Type B pancreatic cell (in vitro differentiated cells): ENCODE results near the gene CPEB3. TPM values are rescaled to one million over a fixed set of nuclear protein-coding genes. Genes with fewer than 3 reads are reported as not detected.

Source experiments
- DNase-seq: peaks from one replicate; pipeline ENCODE4 v3.0.0; 2021; ENCODE audit warnings: mixed read lengths; ENCODE audit not compliant: unreplicated experiment; ENCODE audit errors: extremely low spot score
- H3K27ac Mint-ChIP-seq: 2 replicates; pipeline ENCODE4 v1.8.0; 2021; ENCODE audit warnings: mild to moderate bottlenecking, mixed read lengths
- H3K27me3 Mint-ChIP-seq: 2 replicates; pipeline ENCODE4 v1.8.0; 2021; ENCODE audit warnings: mixed read lengths
- H3K36me3 Mint-ChIP-seq: 2 replicates; pipeline ENCODE4 v1.8.0; 2021; ENCODE audit warnings: mixed read lengths
- H3K4me1 Mint-ChIP-seq: one replicate; pipeline ENCODE4 v1.8.0; 2021; ENCODE audit warnings: mixed read lengths; ENCODE audit not compliant: unreplicated experiment
- H3K4me3 Mint-ChIP-seq: 2 replicates; pipeline ENCODE4 v1.8.0; 2021; ENCODE audit warnings: mild to moderate bottlenecking, mixed read lengths
- H3K9me3 Mint-ChIP-seq: 2 replicates; pipeline ENCODE4 v1.8.0; 2021; ENCODE audit warnings: mixed read lengths
- CTCF ChIP-seq: fragments of 200-600 bp; sonication (generic); conservative IDR thresholded peaks from 2 replicates; pipeline ENCODE4 v1.5.0; 2021; ENCODE audit warnings: antibody characterized with exemption, mild to moderate bottlenecking
- total RNA-seq: library from RNA; stranded (reverse); gene quantifications from 2 replicates; pipeline ENCODE4 v1.2.1, GENCODE V29; 2021; ENCODE audit warnings: low replicate concordance

Gene CPEB3
- total RNA-seq, 1 donor from 2014 or later = 2.3 TPM

GRCh38 chr10:92082583-92083280 is 208.1 kb downstream of the CPEB3 start:
- DNase-seq = no peak
- Mint-ChIP-seq H3K36me3 (peaks cover 4% of the 10 kb centered on the region), H3K9me3 (no peaks in the 10 kb centered on the region), H3K4me3 (no peak overlapping the region), H3K27me3 (no peaks in the 10 kb centered on the region), H3K4me1 (peaks cover 3% of the 10 kb centered on the region), H3K27ac (no peak overlapping the region)
- TF ChIP-seq CTCF = no peak

- Mint-ChIP-seq H3K27me3 (no peaks in the 10 kb centered on the region), H3K4me1 (no peaks in the 10 kb centered on the region), H3K4me3 (no peak overlapping the region), H3K27ac (no peak overlapping the region), H3K9me3 (no peaks in the 10 kb centered on the region), H3K36me3 (peaks cover 8% of the 10 kb centered on the region)
- DNase-seq = no peak
- TF ChIP-seq CTCF = no peak
Measured at GRCh38 chr10:92081641-92082040, 209.2 kb downstream of the CPEB3 start.

- no peak for TF ChIP-seq CTCF
- no peak for DNase-seq
- Mint-ChIP-seq H3K36me3 (peaks cover 8% of the 10 kb centered on the region), H3K4me3 (no peak overlapping the region), H3K27ac (no peak overlapping the region), H3K9me3 (no peaks in the 10 kb centered on the region), H3K4me1 (no peaks in the 10 kb centered on the region), H3K27me3 (no peaks in the 10 kb centered on the region)
Measured at GRCh38 chr10:92080244-92080643, 210.6 kb downstream of the CPEB3 start.

GRCh38 chr10:92079003-92079402 is 211.9 kb downstream of the CPEB3 start:
- no peak for TF ChIP-seq CTCF
- H3K27me3 Mint-ChIP-seq = no peaks in the 10 kb centered on the region
- H3K9me3 Mint-ChIP-seq = no peaks in the 10 kb centered on the region
- no peak overlapping the region for H3K27ac Mint-ChIP-seq
- no peak overlapping the region for H3K4me3 Mint-ChIP-seq
- DNase-seq = no peak
- H3K4me1 Mint-ChIP-seq = no peaks in the 10 kb centered on the region
- H3K36me3 Mint-ChIP-seq = peaks cover 8% of the 10 kb centered on the region

GRCh38 chr10:92076722-92077121 is 214.2 kb downstream of the CPEB3 start:
- no peak for DNase-seq
- Mint-ChIP-seq H3K4me1 (no peaks in the 10 kb centered on the region), H3K27me3 (no peaks in the 10 kb centered on the region), H3K27ac (no peak overlapping the region), H3K36me3 (peaks cover 8% of the 10 kb centered on the region), H3K9me3 (no peaks in the 10 kb centered on the region), H3K4me3 (no peak overlapping the region)
- no peak for TF ChIP-seq CTCF
